MG63 (cell line): ENCODE data around the gene TRIM74. TPM values are rescaled to one million over a fixed set of nuclear protein-coding genes. Genes with fewer than 3 reads are reported as not detected.
"Not testable (repeated sequence)": the region's sequence is repeated elsewhere in the genome, so short reads cannot be mapped to it uniquely, and the experiment has no call there.

Experiments
- DNase-seq: peaks from one replicate; pipeline ENCODE4 v3.0.0-alpha.2; 2020
- H3K27me3 ChIP-seq: fragments of 250-450 bp; sonication (Bioruptor Pico); 2 replicates; pipeline ENCODE4 v1.5.1; 2020; ENCODE audit warnings: mild to moderate bottlenecking, moderate library complexity
- H3K36me3 ChIP-seq: fragments of 250-450 bp; sonication (Bioruptor Pico); 2 replicates; pipeline ENCODE4 v1.5.1; 2020; ENCODE audit warnings: mild to moderate bottlenecking, moderate library complexity
- H3K4me3 ChIP-seq: fragments of 250-450 bp; sonication (Bioruptor Pico); 2 replicates; pipeline ENCODE4 v1.5.1; 2020; ENCODE audit warnings: mild to moderate bottlenecking, moderate library complexity
- H3K9me3 ChIP-seq: fragments of 250-450 bp; sonication (Bioruptor Pico); 2 replicates; pipeline ENCODE4 v1.5.1; 2020; ENCODE audit warnings: mild to moderate bottlenecking, moderate library complexity
- total RNA-seq: library from RNA; depleted of rRNA; stranded (reverse); fragments of >200 nt; shearing (Covaris generic); gene quantifications from 2 replicates; pipeline ENCODE4 v1.2.3, GENCODE V29; 2014; ENCODE audit warnings: low replicate concordance

TRIM74 gene
- total RNA-seq, 1 experiment from 2014 or later: not detected

- H3K27me3 ChIP-seq, H3K36me3 ChIP-seq, H3K9me3 ChIP-seq, DNase-seq, H3K4me3 ChIP-seq: not testable (repeated sequence)
These were observed 3.9 kb downstream of the TRIM74 start for GRCh38 chr7:72965186-72965975.

GRCh38 chr7:72963056-72963455, 6.2 kb downstream of the TRIM74 start:
- H3K27me3 ChIP-seq, DNase-seq, H3K36me3 ChIP-seq: not testable (repeated sequence)

DNA sequence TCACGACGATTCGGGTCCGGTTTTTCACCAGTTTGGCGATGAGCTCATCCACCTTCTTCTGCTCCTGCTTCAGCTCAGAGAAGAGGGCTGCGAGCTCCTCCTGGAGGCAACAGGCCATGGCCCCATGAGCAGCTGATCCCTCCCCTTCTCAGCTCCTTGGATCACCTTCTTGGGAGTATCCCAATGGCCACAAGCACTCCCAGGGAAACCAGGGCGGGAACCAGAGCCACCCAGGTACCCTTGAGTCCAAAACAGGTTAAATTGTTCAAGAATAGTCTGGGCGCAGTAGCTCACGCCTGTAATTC, 8.0 kb downstream of the TRIM74 start:
- not testable (repeated sequence) for DNase-seq, H3K4me3 ChIP-seq, H3K27me3 ChIP-seq

More at GRCh38 chr7:72963056-72963455, 6.2 kb downstream of the TRIM74 start:
- H3K9me3 ChIP-seq, H3K4me3 ChIP-seq: not testable (repeated sequence)

GRCh38 chr7:72960626-72961345, 8.5 kb downstream of the TRIM74 start:
- not testable (repeated sequence) for H3K9me3 ChIP-seq, H3K27me3 ChIP-seq, H3K36me3 ChIP-seq, DNase-seq, H3K4me3 ChIP-seq

More for the DNA sequence above, 8.0 kb downstream of the TRIM74 start:
- not testable (repeated sequence) for H3K36me3 ChIP-seq, H3K9me3 ChIP-seq

DNA sequence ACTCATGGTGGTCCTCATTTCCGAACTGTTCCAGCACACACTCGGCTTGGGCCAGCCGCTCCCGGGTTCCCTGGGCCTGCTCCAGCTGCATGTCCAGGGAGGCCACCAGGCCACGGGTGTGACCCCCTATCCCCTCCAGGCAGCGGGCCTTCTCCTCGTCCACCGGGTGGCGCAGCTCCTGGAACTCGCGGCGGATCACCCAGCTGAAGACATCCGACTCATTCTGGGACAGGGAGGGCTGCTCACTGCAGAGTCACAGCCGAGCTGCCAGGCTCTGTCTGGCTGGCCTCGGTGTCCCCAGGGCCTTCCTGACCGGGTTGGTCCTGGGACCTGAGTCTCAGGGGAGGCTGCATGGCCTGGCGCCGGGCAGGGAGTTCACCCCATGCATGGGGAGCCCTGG, 9.2 kb downstream of the TRIM74 start:
- not testable (repeated sequence) for H3K27me3 ChIP-seq, H3K36me3 ChIP-seq, H3K4me3 ChIP-seq, H3K9me3 ChIP-seq, DNase-seq

DNA sequence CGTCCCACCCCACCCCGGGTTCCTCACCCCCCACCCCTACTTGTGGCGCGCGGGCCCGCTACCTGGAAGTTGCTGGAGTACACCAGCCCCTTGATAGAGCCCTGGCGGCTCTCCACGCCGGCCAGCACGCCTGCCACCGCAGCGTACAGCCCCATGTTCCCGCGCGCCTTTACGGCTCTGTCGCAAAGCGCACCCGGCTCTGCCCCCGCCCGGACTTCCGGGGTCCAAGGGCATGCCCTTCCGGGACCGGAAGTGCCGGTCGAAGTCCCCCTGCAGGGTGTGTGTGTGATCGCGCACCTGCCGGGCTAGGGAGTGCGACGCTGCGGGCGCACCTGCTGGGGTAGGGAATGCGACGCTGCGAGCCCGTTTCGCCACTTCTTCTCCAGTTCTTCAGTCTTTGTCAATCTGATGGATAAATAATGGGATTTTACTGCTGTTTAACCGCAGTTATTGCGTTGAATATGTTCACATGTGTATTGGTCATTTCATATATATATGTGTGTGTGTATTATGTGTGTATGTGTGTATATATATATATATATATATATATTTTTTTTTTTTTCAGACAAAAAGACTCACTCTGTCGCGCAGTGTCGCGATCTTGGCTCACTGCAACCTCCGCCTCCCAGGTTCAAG, 14.6 kb downstream of the TRIM74 start:
- not testable (repeated sequence) for H3K9me3 ChIP-seq, H3K36me3 ChIP-seq, H3K27me3 ChIP-seq, DNase-seq
- peak overlapping the region; percentile 34 for H3K4me3 ChIP-seq

DNA sequence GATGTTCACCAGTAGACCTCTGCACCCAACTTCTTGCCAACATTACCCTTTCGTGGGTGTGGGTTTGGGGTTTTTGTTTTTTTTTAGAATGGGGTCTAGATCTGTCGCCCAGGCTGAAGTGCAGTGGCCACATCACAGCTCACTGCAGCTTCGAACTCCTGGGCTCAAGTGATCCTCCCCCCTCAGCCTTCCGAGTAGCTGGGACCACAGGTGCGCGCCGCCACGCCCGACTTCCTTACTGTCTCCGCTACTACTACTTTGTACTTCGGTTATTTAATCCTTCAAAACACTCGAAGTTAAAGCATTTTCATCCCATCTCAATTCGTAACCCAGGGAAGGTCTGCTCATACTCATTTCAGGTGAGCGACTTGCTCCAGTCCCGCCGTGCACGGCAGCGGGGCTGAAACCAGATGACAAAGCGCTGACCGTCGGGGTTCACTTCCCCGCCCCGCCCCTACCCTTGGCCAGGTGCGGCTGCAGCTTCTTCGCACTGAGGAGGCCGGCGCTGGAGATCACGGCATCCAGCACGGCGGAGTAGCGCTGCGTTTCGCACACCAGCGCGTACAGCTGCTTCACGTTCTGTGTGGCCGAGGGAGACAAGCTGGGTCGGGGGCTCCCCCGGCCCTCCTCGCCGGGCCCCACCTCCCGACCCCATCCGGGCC, 15.2 kb downstream of the TRIM74 start:
- H3K36me3 ChIP-seq, H3K27me3 ChIP-seq, DNase-seq, H3K4me3 ChIP-seq, H3K9me3 ChIP-seq: not testable (repeated sequence)

DNA sequence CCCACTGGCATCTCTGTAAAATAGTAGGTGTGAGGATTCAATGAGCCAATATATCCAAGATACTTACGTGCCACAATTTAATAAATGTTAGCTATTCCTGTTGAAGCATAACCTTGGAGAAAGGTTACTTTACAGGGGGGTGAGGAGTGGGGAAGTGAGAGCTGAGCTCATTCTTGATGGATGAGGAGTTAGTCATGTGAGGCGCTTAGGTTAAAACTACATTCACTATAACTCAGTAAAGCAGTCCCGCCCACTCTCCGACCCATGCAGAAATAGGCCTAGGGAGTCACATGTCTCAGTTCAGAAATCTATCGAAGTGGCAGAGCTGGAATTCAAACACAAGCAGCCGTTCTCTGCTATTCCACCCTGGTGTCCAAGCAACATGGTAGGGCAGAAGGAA, 18.8 kb downstream of the TRIM74 start:
- H3K27me3 ChIP-seq, H3K9me3 ChIP-seq, H3K36me3 ChIP-seq, H3K4me3 ChIP-seq, DNase-seq: not testable (repeated sequence)

DNA sequence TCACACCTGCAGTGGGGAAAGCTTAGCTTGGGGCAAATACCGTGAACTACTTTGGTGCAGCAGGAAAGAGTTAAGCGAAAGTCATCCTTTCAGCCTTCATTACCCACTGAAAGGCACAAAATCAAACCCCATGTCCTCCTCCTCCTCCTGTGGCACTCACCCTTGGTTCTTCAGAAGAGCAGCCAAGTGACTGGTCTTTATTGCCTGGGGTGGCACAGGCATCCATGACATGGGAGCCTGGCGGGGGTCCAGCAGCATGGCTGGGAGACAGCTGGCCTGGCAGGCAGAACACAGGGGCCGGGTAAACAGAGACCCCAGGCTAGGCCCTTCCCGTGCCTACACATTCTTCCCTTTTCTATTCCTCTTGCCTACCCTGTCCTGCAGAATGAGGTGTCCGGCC, 19.6 kb downstream of the TRIM74 start:
- not testable (repeated sequence) for H3K9me3 ChIP-seq, H3K27me3 ChIP-seq, H3K4me3 ChIP-seq, H3K36me3 ChIP-seq
- peak; percentile 7 for DNase-seq

DNA sequence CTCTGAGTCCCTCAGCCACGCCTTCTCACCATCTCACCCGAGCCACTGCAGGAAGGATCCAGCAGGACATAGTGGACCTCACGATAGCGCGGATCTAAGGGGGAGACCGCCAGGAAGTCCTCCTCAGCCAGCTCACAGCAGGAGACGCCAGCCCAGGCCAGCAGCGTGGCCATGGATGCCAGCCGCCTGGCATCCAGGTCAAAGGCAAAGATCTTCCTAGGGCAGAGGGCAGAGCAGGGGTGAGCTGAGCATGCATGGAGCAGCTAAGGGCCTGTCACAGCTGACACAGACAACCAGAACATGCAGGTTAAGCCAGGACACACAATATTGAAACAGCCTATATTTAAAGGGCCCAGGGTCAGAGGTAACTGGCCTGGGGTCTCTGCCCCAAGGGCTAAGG, 20.0 kb downstream of the TRIM74 start:
- not testable (repeated sequence) for H3K27me3 ChIP-seq, H3K9me3 ChIP-seq, H3K4me3 ChIP-seq, DNase-seq, H3K36me3 ChIP-seq

- not testable (repeated sequence) for H3K36me3 ChIP-seq, H3K9me3 ChIP-seq, H3K4me3 ChIP-seq, DNase-seq, H3K27me3 ChIP-seq
These were observed 20.6 kb downstream of the TRIM74 start for GRCh38 chr7:72948714-72949113.

- H3K4me3 ChIP-seq, DNase-seq: not testable (repeated sequence)
These were observed 23.0 kb downstream of the TRIM74 start for GRCh38 chr7:72946130-72946745.

GRCh38 chr7:72945597-72945996, 23.7 kb downstream of the TRIM74 start:
- H3K36me3 ChIP-seq, H3K27me3 ChIP-seq, DNase-seq: not testable (repeated sequence)

More at GRCh38 chr7:72946130-72946745, 23.0 kb downstream of the TRIM74 start:
- H3K36me3 ChIP-seq, H3K9me3 ChIP-seq, H3K27me3 ChIP-seq: not testable (repeated sequence)

GRCh38 chr7:72944937-72945336, 24.3 kb downstream of the TRIM74 start:
- H3K27me3 ChIP-seq, H3K4me3 ChIP-seq, H3K9me3 ChIP-seq, DNase-seq, H3K36me3 ChIP-seq: not testable (repeated sequence)

More at GRCh38 chr7:72945597-72945996, 23.7 kb downstream of the TRIM74 start:
- not testable (repeated sequence) for H3K9me3 ChIP-seq, H3K4me3 ChIP-seq

DNA sequence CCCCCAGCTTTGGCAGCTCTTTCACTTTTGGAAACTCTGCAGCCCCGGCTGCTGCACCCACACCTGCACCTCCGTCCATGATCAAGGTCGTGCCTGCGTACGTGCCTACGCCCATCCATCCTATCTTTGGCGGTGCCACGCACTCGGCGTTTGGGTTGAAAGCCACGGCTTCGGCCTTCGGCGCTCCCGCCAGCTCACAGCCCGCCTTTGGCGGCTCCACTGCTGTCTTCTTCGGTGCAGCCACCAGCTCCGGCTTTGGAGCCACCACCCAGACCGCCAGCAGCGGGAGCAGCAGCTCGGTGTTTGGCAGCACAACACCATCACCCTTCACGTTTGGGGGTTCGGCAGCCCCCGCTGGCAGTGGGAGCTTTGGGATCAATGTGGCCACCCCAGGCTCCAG, 26.3 kb downstream of the TRIM74 start:
- not testable (repeated sequence) for H3K36me3 ChIP-seq, H3K4me3 ChIP-seq, H3K9me3 ChIP-seq, H3K27me3 ChIP-seq, DNase-seq

- not testable (repeated sequence) for H3K27me3 ChIP-seq, H3K9me3 ChIP-seq, DNase-seq, H3K36me3 ChIP-seq, H3K4me3 ChIP-seq
These were observed 27.1 kb downstream of the TRIM74 start for GRCh38 chr7:72942022-72942705.
